HCT116 (cell line): ENCODE data around the gene SLC25A17.

Experiments used
- POLR2A ChIP-seq: IDR thresholded peaks from 2 replicates; pipeline ENCODE4 v1.7.0; 2011; ENCODE audit warnings: borderline replicate concordance; ENCODE audit not compliant: insufficient read depth, insufficient read length; ENCODE audit errors: extremely low read depth
- SIN3A ChIP-seq: IDR thresholded peaks from 2 replicates; pipeline ENCODE4 v1.6.1; 2012; ENCODE audit warnings: low read depth

- TF ChIP-seq SIN3A = no peak
- no peak for TF ChIP-seq POLR2A
Observed at GRCh38 chr22:40766956-40767355, 52.2 kb downstream of the SLC25A17 start.
